Measurements from ENCODE around the gene PHF12. TPM values are rescaled to one million over a fixed set of nuclear protein-coding genes. Genes with fewer than 3 reads are reported as not detected.

Gene PHF12
- total and polyA plus RNA-seq, 7 donors = 6.9 to 54.3 (median 39.1) TPM

GRCh38 chr17:28887871-28888471 lies 63.3 kb downstream of the PHF12 start:
- Histone ChIP-seq H3K4me1 (peaks cover 0 to 4% (median 1%) of the 10 kb centered on the region in 4 donors), H3K27ac (no peak overlapping the region)

DNA sequence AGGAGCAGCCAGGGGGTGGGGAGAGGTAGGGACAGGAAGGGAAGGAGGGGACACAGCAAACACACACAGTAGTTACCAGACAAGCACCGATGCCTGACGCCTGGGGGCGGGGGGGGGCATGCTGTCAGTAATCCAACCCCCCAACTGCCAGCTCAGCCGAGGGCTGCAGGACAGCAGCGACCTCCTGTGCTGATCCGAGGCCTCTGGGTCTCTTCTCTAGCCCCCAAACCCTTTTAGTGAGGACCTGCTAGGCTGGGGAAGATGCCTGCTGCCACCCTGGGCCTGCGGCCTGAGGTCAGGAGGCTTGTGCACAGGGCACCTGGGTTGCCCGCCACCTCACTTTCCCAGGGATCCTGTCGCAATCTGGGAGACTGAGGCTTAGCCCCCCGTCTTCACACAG lies 65.4 kb downstream of the PHF12 start:
- Histone ChIP-seq H3K4me3 (no peak overlapping the region), H3K27ac (no peak overlapping the region), H3K36me3 (peaks cover 26 to 71% (median 39%) of the 10 kb centered on the region in 4 donors), H3K9me3 (no peaks in the 10 kb centered on the region), H3K27me3 (no peaks in the 10 kb centered on the region), H3K4me1 (peaks cover 0 to 4% (median 0%) of the 10 kb centered on the region in 4 donors)
- intact Hi-C loops (cut with DNase I) = no loop called here
- 91 to 94% methylated on average over 10 of the region's 10 CpGs for WGBS, 2 donors
- no peak for DNase-seq
- TF ChIP-seq, protein P1, sequence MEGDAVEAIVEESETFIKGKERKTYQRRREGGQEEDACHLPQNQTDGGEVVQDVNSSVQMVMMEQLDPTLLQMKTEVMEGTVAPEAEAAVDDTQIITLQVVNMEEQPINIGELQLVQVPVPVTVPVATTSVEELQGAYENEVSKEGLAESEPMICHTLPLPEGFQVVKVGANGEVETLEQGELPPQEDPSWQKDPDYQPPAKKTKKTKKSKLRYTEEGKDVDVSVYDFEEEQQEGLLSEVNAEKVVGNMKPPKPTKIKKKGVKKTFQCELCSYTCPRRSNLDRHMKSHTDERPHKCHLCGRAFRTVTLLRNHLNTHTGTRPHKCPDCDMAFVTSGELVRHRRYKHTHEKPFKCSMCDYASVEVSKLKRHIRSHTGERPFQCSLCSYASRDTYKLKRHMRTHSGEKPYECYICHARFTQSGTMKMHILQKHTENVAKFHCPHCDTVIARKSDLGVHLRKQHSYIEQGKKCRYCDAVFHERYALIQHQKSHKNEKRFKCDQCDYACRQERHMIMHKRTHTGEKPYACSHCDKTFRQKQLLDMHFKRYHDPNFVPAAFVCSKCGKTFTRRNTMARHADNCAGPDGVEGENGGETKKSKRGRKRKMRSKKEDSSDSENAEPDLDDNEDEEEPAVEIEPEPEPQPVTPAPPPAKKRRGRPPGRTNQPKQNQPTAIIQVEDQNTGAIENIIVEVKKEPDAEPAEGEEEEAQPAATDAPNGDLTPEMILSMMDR (IDR thresholded peaks at IDR 0.05) = no peak
- TF ChIP-seq EP300 (IDR thresholded peaks at IDR 0.05) (no peak), POLR2AphosphoS5 (IDR thresholded peaks at IDR 0.05) (no peak), POLR2A (IDR thresholded peaks at IDR 0.05) (no peak)

More at GRCh38 chr17:28887871-28888471, 63.3 kb downstream of the PHF12 start:
- 86 to 93% methylated on average over 12 of the region's 12 CpGs for WGBS, 2 donors
- no peak for TF ChIP-seq EP300 (IDR thresholded peaks at IDR 0.05)
- intact Hi-C loops (cut with DNase I) = no loop called here
- peaks cover 6 to 56% (median 19%) of the 10 kb centered on the region in 4 donors for H3K36me3 ChIP-seq
- no peak for DNase-seq
- no peaks in the 10 kb centered on the region for H3K9me3 ChIP-seq
- H3K27me3 ChIP-seq = no peaks in the 10 kb centered on the region
- no peak overlapping the region for H3K4me3 ChIP-seq

DNA sequence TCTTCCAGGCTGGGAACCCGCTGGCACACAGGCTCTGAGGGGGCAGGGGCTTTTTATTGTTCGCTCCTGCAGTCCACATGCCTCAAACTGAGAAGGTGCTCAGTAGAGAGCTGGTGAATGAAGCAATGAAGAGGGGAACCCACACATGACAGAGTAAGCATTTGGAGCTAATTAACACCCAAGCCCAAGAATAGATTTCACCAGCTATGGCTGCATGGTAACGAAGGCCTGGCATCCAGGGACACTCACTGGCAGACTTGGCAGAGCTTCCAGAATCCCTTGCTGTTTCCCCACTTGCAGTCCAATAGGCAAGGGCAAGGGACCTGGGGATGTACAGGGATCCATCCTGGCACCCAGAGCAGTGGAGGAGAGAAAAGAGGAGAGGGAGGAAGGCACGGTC lies 66.0 kb downstream of the PHF12 start:
- Histone ChIP-seq H3K4me3 (no peak overlapping the region), H3K4me1 (peaks cover 0 to 4% (median 0%) of the 10 kb centered on the region in 4 donors), H3K27ac (no peak overlapping the region), H3K36me3 (peaks cover 31 to 72% (median 44%) of the 10 kb centered on the region in 4 donors), H3K27me3 (no peaks in the 10 kb centered on the region), H3K9me3 (no peaks in the 10 kb centered on the region)
- TF ChIP-seq POLR2AphosphoS5 (IDR thresholded peaks at IDR 0.05) (no peak), EP300 (IDR thresholded peaks at IDR 0.05) (no peak), POLR2A (IDR thresholded peaks at IDR 0.05) (no peak)
- TF ChIP-seq, protein P1 (IDR thresholded peaks at IDR 0.05) = no peak
- intact Hi-C loops (cut with DNase I) = no loop called here
- DNase-seq = no peak
- 96 to 97% methylated on average over 4 of the region's 4 CpGs for WGBS, 2 donors

GRCh38 chr17:28883967-28884702 lies 67.2 kb downstream of the PHF12 start:
- DNase-seq = no peak
- Histone ChIP-seq H3K27me3 (no peaks in the 10 kb centered on the region), H3K36me3 (peaks cover 36 to 84% (median 56%) of the 10 kb centered on the region in 4 donors), H3K4me1 (peaks cover 0 to under 1% (median 0%) of the 10 kb centered on the region in 4 donors), H3K4me3 (no peak overlapping the region), H3K27ac (no peak overlapping the region), H3K9me3 (no peaks in the 10 kb centered on the region)
- TF ChIP-seq EP300 (IDR thresholded peaks at IDR 0.05) = no peak
- TF ChIP-seq POLR2AphosphoS5 (IDR thresholded peaks at IDR 0.05) = no peak
- TF ChIP-seq, protein P1 (IDR thresholded peaks at IDR 0.05) = no peak
- intact Hi-C loops (cut with DNase I) = no loop called here
- WGBS, 2 donors = 90 to 92% methylated on average over 27 of the region's 27 CpGs

DNA sequence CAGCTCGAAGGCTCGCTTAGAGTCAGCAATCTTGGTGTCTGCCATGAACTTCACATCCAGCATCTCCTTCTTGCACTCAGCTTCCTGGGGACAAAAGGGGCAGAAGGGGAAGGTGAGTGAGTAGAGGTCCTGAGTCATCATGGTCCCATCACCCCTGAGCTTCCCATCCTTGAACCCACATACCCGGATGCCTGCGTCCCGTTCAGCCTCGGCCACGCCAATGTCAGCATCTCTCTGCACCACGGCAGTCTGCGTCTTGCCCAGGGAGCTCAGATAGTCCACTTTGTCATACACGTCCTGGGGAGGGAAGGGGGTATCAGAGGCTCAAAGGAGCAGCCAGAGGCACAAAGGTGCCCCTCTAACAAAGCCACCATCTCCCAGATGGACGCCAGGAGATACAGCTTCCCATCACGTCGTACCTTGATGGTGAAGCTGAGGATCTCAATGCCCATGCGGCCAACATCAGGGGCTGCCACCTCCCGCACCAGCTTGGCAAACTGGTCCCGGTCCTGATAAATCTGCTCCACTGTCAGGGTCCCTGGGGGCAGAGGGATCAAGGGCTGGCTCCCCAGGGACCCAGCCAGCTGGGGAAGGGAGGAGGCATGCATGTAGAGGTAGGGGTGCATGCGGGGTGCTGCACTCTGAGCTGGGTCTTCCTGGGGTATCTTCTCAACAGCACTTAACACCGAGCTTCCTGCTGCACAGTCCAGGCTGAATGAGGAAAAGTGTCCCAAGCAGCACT lies 69.0 kb downstream of the PHF12 start:
- TF ChIP-seq POLR2A (IDR thresholded peaks at IDR 0.05) = no peak
- TF ChIP-seq EP300 (IDR thresholded peaks at IDR 0.05) = no peak
- no peak for TF ChIP-seq POLR2AphosphoS5 (IDR thresholded peaks at IDR 0.05)
- TF ChIP-seq, protein P1 (IDR thresholded peaks at IDR 0.05) = no peak
- peaks cover 36 to 89% (median 60%) of the 10 kb centered on the region in 4 donors for H3K36me3 ChIP-seq
- no peak overlapping the region for H3K27ac ChIP-seq
- no peaks in the 10 kb centered on the region for H3K9me3 ChIP-seq
- intact Hi-C loops (cut with DNase I) = no loop called here
- WGBS, 2 donors = 94 to 96% methylated on average over 18 of the region's 18 CpGs
- no peaks in the 10 kb centered on the region for H3K27me3 ChIP-seq
- H3K4me3 ChIP-seq = no peak overlapping the region
- no peaks in the 10 kb centered on the region for H3K4me1 ChIP-seq
- DNase-seq = no peak

All from sigmoid colon (tissue), 7 donors.